ENCODE measurements around the gene CLPTM1. TPM values are rescaled to one million over a fixed set of nuclear protein-coding genes. Genes with fewer than 3 reads are reported as not detected.

Gene CLPTM1
- total and polyA plus RNA-seq, 2 of the 8 experiments (the other 6 are each of a cell fraction or from before 2014, with no cell fraction given): 84.8 to 108 TPM

DNA sequence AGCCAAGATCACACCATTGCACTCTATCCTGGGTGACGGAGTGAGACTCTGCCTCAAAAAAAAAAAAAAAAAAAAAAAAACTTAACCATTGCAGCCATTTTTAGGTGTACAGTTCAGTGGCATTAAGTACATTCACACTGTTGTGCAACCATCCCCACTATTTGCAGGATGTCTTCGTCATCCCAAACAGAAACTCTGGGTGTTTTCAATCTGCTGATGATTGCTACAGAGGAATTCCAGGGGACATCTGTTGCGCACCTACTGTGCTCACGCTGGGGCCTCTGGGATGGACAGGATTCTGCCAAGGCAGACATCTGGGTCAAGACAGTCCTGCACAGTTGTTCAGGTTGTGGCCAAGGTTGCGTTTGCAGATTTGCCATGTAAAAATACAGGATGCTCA is 15.5 kb upstream of the CLPTM1 start:
- Histone ChIP-seq H4K5ac (ENCODE audit: insufficient read length, low read depth, low read length) (no peak overlapping the region), H3K4me3 (ENCODE audit: extremely low read depth in 1 of 4, insufficient read depth in 2 of 4, low read depth in 3 of 4, low read length in 4 of 4) (no peak overlapping the region), H2BK12ac (ENCODE audit: low read depth, low read length) (no peak overlapping the region), H3K18ac (ENCODE audit: extremely low read depth, low read length) (no peak overlapping the region), H3K27me3 (replicated peaks in 1 of 4; ENCODE audit: control insufficient read depth in 3 of 4, extremely low read depth in 1 of 4, insufficient read depth in 3 of 4, low read length in 3 of 4) (no peaks in the 10 kb centered on the region), H3K4me2 (ENCODE audit: insufficient read depth in 1 of 2, low read depth in 2 of 2, low read length in 2 of 2) (no peak overlapping the region), H3K9me3 (ENCODE audit: insufficient read depth in 2 of 2, low read depth in 1 of 2, low read length in 1 of 2) (no peaks in the 10 kb centered on the region), H3K36me3 (ENCODE audit: control insufficient read depth in 2 of 4, insufficient read depth in 4 of 4, low read length in 3 of 4) (no peaks in the 10 kb centered on the region), H3K27ac (ENCODE audit: low read depth, low read length) (no peak overlapping the region), H3K4ac (replicated peaks; ENCODE audit: insufficient read length, low read depth, low read length) (no peak overlapping the region), H3K9ac (replicated peaks in 1 of 4; ENCODE audit: extremely low read depth in 1 of 4, low read depth in 3 of 4, low read length in 3 of 4) (no peak overlapping the region), H2BK15ac (ENCODE audit: low read length) (no peak overlapping the region), H3K79me1 (ENCODE audit: low read depth, low read length) (no peaks in the 10 kb centered on the region), H3K23me2 (ENCODE audit: low read depth, low read length) (no peaks in the 10 kb centered on the region), H2AFZ (ENCODE audit: low read length) (no peak overlapping the region), H4K8ac (ENCODE audit: extremely low read depth, insufficient read depth, low read length) (no peak overlapping the region; the same call in 1 of the 2 replicates), H4K91ac (replicated peaks; ENCODE audit: insufficient read length, low read length) (no peak overlapping the region), H2BK120ac (replicated peaks; ENCODE audit: low read depth, low read length) (no peak overlapping the region), H2AK5ac (ENCODE audit: low read depth, low read length) (no peak overlapping the region), H4K20me1 (replicated peaks in 1 of 2; ENCODE audit: control insufficient read depth in 1 of 2, insufficient read depth in 2 of 2, low read length in 2 of 2) (no peaks in the 10 kb centered on the region), H3K56ac (replicated peaks; ENCODE audit: insufficient read length, low read depth, low read length) (no peak overlapping the region), H3K23ac (ENCODE audit: insufficient read length) (no peak overlapping the region), H3K79me2 (ENCODE audit: control insufficient read depth in 1 of 2, insufficient read depth in 2 of 2, low read length in 2 of 2) (no peaks in the 10 kb centered on the region), H3K4me1 (replicated peaks in 1 of 4; ENCODE audit: control insufficient read depth in 3 of 4, insufficient read depth in 4 of 4, low read length in 3 of 4) (no peaks in the 10 kb centered on the region), H2BK5ac (ENCODE audit: low read depth, low read length) (no peak overlapping the region), H2BK20ac (ENCODE audit: low read length) (no peak overlapping the region), H3K14ac (ENCODE audit: insufficient read length) (no peak overlapping the region)
- ChIA-PET POLR2A (ENCODE audit: partially characterized antibody) (interaction anchor here (0.6 kb wide), 1 partner anchor 42 kb away, joined by 3 read pairs; no protein-coding TSS in a partner anchor), CTCF (ENCODE audit: partially characterized antibody) (no interaction called here)
- no peak for FAIRE-seq
- 98% methylated on average over 4 of the region's 5 CpGs; no CpG with 5 or more reads in 1 of the 2 experiments for WGBS, 2 experiments (ENCODE audit: extremely low coverage in 1 of 2, insufficient coverage in 1 of 2, insufficient read length in 1 of 2, insufficient replicate concordance in 2 of 2, low coverage in 1 of 2, low lambda C conversion rate in 2 of 2, missing lambda C conversion rate in 1 of 2)
- DNase-seq (ENCODE audit: low read depth in 1 of 2, low spot score in 2 of 2): no peak
- TF ChIP-seq SIN3A (conservative IDR thresholded peaks at IDR 0.05 in 1 of 2, IDR thresholded peaks at IDR 0.05 in 1 of 2; ENCODE audit: low read depth in 1 of 2, low read length in 2 of 2) (no peak), SUZ12 (IDR thresholded peaks at IDR 0.05; ENCODE audit: low read length) (no peak)
